GM21367 (cell line): ENCODE results near the gene TBRG4.
"Not testable (repeated sequence)": the region's sequence is repeated elsewhere in the genome, so short reads cannot be mapped to it uniquely, and the experiment has no call there.

ENCODE experiments used
- ATAC-seq: cut with Tn5 transposase; IDR thresholded peaks from one replicate; pipeline ENCODE4 v1.9.1; 2021; ENCODE audit not compliant: unreplicated experiment

Gene TBRG4

GRCh38 chr7:45118292-45118691 is 6.8 kb upstream of the TBRG4 start:
- no peak for ATAC-seq

GRCh38 chr7:45117582-45117981 is 6.1 kb upstream of the TBRG4 start:
- no peak for ATAC-seq

- no peak for ATAC-seq
Measured at GRCh38 chr7:45116048-45116447, 4.6 kb upstream of the TBRG4 start.

- no peak for ATAC-seq
Measured at GRCh38 chr7:45114926-45115325, 3.4 kb upstream of the TBRG4 start.

- ATAC-seq: not testable (repeated sequence)
Measured at GRCh38 chr7:45114257-45114656, 2.8 kb upstream of the TBRG4 start.

- ATAC-seq: no peak
Measured at GRCh38 chr7:45112648-45113047, 1.2 kb upstream of the TBRG4 start.

- no peak for ATAC-seq
Measured at GRCh38 chr7:45108863-45109262, 2.6 kb downstream of the TBRG4 start.

- no peak for ATAC-seq
Measured at GRCh38 chr7:45107356-45107755, 4.1 kb downstream of the TBRG4 start.

- no peak for ATAC-seq
Measured at GRCh38 chr7:45106820-45107219, 4.7 kb downstream of the TBRG4 start.

- no peak for ATAC-seq
Measured at GRCh38 chr7:45105588-45106188, 5.8 kb downstream of the TBRG4 start.

- no peak for ATAC-seq
Measured at GRCh38 chr7:45104844-45105587, 6.5 kb downstream of the TBRG4 start.

- no peak for ATAC-seq
Measured at GRCh38 chr7:45103958-45104843, 7.3 kb downstream of the TBRG4 start.

GRCh38 chr7:45102785-45103712 is 8.4 kb downstream of the TBRG4 start:
- no peak for ATAC-seq

- no peak for ATAC-seq
Measured at GRCh38 chr7:45101748-45102147, 9.7 kb downstream of the TBRG4 start.

GRCh38 chr7:45100761-45101480 is 10.6 kb downstream of the TBRG4 start:
- no peak for ATAC-seq

- ATAC-seq: no peak
Measured at GRCh38 chr7:45099891-45100760, 11.4 kb downstream of the TBRG4 start.

GRCh38 chr7:45098983-45099839 is 12.3 kb downstream of the TBRG4 start:
- ATAC-seq: no peak

GRCh38 chr7:45092931-45093235 is 18.6 kb downstream of the TBRG4 start:
- no peak for ATAC-seq
